ENCODE results near the gene TBL2. TPM values are rescaled to one million over a fixed set of nuclear protein-coding genes. Genes with fewer than 3 reads are reported as not detected.
"Not testable (repeated sequence)": the region's sequence is repeated elsewhere in the genome, so short reads cannot be mapped to it uniquely, and the experiment has no call there.

Gene TBL2
- total and polyA plus RNA-seq, 2 experiments from 2014 or later = 6.9 to 27.8 TPM

DNA sequence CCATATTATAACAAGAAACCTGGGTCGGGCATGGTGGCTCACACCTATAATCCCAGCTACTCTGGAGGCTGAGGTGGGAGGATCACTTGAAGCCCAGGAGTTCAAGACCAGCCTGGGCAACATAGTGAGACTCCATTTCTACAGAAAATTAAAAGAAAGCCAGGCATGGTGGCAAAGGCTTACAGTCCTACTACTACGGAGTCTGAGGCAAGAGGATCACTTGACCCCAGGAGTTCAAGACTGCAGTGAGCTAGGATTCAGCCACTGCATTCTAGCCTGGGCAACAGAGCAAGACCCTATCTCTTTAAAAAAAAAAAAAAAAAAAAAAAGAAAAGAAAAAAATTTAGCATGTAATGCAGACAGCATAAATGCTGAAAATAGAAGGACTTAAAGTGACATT is 39.9 kb downstream of the TBL2 start:
- not testable (repeated sequence) for H3K4me3 ChIP-seq; H3K27ac Mint-ChIP-seq; H3K9me3 Mint-ChIP-seq; H3K4me1 ChIP-seq (ENCODE audit: insufficient read depth); H3K9me2 ChIP-seq (ENCODE audit: insufficient read depth); H4K20me1 ChIP-seq (replicated peaks; ENCODE audit: insufficient read depth); H3K79me2 ChIP-seq (replicated peaks; ENCODE audit: insufficient read depth); DNase-seq (ENCODE audit: low spot score); H3K4me2 ChIP-seq; H3K4me3 Mint-ChIP-seq; H3K27ac ChIP-seq (ENCODE audit: low read depth); H3K27me3 ChIP-seq (ENCODE audit: insufficient read depth); H3K4me1 Mint-ChIP-seq; H3F3A ChIP-seq (replicated peaks; ENCODE audit: low read depth); ATAC-seq; H3K27me3 Mint-ChIP-seq (ENCODE audit: insufficient read depth, low read depth, poor library complexity); H2AFZ ChIP-seq
- H3K36me3 Mint-ChIP-seq (ENCODE audit: low read depth) = peaks cover 57% of the 10 kb centered on the region
- peaks cover 11% of the 10 kb centered on the region; the same call in 1 of the 2 replicates for H3K36me3 ChIP-seq (ENCODE audit: insufficient read depth)

DNA sequence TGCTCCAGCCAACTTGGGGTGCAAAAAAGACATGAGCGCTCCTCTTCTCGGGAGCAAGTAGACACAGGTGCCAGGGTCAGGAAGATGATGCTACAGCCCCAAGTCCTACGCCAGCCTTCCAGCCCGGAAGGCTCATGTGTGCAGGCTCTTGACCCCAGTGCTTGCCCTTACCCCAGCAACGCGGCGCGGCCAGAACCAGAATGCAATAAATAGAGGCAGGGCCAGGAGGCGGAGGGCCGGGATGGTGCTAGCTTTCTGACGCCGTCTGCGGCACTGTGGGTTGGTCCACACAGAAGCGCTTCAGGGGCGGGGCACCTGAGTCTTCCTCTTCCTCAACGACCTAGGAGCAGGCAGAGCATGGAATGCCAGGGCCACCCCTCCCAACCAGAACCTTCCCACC is 41.3 kb downstream of the TBL2 start:
- H3K9me3 Mint-ChIP-seq = no peaks in the 10 kb centered on the region; the same call in 2 of the 3 replicates
- no peak overlapping the region for H3K27ac Mint-ChIP-seq
- H3K27ac ChIP-seq (ENCODE audit: low read depth) = no peak overlapping the region
- peaks cover 11% of the 10 kb centered on the region; the same call in 1 of the 2 replicates for H3K36me3 ChIP-seq (ENCODE audit: insufficient read depth)
- no peaks in the 10 kb centered on the region for H4K20me1 ChIP-seq (replicated peaks; ENCODE audit: insufficient read depth)
- no peak for DNase-seq (ENCODE audit: low spot score)
- H2AFZ ChIP-seq = no peak overlapping the region
- H3K4me1 Mint-ChIP-seq = no peaks in the 10 kb centered on the region
- no peak overlapping the region for H3K4me2 ChIP-seq
- H3K4me3 Mint-ChIP-seq = no peak overlapping the region
- ATAC-seq = no peak
- H3K79me2 ChIP-seq (replicated peaks; ENCODE audit: insufficient read depth) = no peaks in the 10 kb centered on the region
- no peaks in the 10 kb centered on the region for H3K27me3 ChIP-seq (ENCODE audit: insufficient read depth)
- H3F3A ChIP-seq (replicated peaks; ENCODE audit: low read depth) = no peaks in the 10 kb centered on the region
- H3K4me3 ChIP-seq = no peak overlapping the region
- peaks cover 54% of the 10 kb centered on the region for H3K36me3 Mint-ChIP-seq (ENCODE audit: low read depth)
- peaks cover 4% of the 10 kb centered on the region for H3K27me3 Mint-ChIP-seq (ENCODE audit: insufficient read depth, low read depth, poor library complexity)
- no peaks in the 10 kb centered on the region for H3K9me2 ChIP-seq (ENCODE audit: insufficient read depth)
- no peaks in the 10 kb centered on the region for H3K4me1 ChIP-seq (ENCODE audit: insufficient read depth)
- TF ChIP-seq EZH2phosphoT487 (IDR thresholded peaks at IDR 0.05; ENCODE audit: unreplicated experiment) (no peak), CREB1 (CRISPR knock-in tag; IDR thresholded peaks at IDR 0.05; ENCODE audit: low read depth) (no peak), JUNB (IDR thresholded peaks at IDR 0.05; ENCODE audit: unreplicated experiment) (no peak), NANOG (IDR thresholded peaks at IDR 0.05; ENCODE audit: borderline replicate concordance) (no peak), ZNF114 (CRISPR knock-in tag; IDR thresholded peaks at IDR 0.05) (no peak), STAT1 (IDR thresholded peaks at IDR 0.05; ENCODE audit: unreplicated experiment) (no peak), EZH2 (IDR thresholded peaks at IDR 0.05; ENCODE audit: low read depth, unreplicated experiment) (no peak), POLR2AphosphoS5 (IDR thresholded peaks at IDR 0.05; ENCODE audit: low read depth) (no peak)
- TF ChIP-seq, protein P1, sequence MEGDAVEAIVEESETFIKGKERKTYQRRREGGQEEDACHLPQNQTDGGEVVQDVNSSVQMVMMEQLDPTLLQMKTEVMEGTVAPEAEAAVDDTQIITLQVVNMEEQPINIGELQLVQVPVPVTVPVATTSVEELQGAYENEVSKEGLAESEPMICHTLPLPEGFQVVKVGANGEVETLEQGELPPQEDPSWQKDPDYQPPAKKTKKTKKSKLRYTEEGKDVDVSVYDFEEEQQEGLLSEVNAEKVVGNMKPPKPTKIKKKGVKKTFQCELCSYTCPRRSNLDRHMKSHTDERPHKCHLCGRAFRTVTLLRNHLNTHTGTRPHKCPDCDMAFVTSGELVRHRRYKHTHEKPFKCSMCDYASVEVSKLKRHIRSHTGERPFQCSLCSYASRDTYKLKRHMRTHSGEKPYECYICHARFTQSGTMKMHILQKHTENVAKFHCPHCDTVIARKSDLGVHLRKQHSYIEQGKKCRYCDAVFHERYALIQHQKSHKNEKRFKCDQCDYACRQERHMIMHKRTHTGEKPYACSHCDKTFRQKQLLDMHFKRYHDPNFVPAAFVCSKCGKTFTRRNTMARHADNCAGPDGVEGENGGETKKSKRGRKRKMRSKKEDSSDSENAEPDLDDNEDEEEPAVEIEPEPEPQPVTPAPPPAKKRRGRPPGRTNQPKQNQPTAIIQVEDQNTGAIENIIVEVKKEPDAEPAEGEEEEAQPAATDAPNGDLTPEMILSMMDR (conservative IDR thresholded peaks at IDR 0.05; ENCODE audit: low read depth in 2 of 2) = no peak
- TF ChIP-seq, protein P2, sequence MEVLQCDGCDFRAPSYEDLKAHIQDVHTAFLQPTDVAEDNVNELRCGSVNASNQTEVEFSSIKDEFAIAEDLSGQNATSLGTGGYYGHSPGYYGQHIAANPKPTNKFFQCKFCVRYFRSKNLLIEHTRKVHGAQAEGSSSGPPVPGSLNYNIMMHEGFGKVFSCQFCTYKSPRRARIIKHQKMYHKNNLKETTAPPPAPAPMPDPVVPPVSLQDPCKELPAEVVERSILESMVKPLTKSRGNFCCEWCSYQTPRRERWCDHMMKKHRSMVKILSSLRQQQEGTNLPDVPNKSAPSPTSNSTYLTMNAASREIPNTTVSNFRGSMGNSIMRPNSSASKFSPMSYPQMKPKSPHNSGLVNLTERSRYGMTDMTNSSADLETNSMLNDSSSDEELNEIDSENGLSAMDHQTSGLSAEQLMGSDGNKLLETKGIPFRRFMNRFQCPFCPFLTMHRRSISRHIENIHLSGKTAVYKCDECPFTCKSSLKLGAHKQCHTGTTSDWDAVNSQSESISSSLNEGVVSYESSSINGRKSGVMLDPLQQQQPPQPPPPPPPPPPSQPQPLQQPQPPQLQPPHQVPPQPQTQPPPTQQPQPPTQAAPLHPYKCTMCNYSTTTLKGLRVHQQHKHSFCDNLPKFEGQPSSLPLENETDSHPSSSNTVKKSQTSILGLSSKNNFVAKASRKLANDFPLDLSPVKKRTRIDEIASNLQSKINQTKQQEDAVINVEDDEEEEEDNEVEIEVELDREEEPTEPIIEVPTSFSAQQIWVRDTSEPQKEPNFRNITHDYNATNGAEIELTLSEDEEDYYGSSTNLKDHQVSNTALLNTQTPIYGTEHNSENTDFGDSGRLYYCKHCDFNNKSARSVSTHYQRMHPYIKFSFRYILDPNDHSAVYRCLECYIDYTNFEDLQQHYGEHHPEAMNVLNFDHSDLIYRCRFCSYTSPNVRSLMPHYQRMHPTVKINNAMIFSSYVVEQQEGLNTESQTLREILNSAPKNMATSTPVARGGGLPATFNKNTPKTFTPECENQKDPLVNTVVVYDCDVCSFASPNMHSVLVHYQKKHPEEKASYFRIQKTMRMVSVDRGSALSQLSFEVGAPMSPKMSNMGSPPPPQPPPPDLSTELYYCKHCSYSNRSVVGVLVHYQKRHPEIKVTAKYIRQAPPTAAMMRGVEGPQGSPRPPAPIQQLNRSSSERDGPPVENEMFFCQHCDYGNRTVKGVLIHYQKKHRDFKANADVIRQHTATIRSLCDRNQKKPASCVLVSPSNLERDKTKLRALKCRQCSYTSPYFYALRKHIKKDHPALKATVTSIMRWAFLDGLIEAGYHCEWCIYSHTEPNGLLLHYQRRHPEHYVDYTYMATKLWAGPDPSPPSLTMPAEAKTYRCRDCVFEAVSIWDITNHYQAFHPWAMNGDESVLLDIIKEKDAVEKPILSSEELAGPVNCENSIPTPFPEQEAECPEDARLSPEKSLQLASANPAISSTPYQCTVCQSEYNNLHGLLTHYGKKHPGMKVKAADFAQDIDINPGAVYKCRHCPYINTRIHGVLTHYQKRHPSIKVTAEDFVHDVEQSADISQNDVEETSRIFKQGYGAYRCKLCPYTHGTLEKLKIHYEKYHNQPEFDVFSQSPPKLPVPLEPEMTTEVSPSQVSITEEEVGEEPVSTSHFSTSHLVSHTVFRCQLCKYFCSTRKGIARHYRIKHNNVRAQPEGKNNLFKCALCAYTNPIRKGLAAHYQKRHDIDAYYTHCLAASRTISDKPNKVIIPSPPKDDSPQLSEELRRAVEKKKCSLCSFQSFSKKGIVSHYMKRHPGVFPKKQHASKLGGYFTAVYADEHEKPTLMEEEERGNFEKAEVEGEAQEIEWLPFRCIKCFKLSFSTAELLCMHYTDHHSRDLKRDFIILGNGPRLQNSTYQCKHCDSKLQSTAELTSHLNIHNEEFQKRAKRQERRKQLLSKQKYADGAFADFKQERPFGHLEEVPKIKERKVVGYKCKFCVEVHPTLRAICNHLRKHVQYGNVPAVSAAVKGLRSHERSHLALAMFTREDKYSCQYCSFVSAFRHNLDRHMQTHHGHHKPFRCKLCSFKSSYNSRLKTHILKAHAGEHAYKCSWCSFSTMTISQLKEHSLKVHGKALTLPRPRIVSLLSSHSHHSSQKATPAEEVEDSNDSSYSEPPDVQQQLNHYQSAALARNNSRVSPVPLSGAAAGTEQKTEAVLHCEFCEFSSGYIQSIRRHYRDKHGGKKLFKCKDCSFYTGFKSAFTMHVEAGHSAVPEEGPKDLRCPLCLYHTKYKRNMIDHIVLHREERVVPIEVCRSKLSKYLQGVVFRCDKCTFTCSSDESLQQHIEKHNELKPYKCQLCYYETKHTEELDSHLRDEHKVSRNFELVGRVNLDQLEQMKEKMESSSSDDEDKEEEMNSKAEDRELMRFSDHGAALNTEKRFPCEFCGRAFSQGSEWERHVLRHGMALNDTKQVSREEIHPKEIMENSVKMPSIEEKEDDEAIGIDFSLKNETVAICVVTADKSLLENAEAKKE (CRISPR knock-in tag; IDR thresholded peaks at IDR 0.05) = no peak
- TF ChIP-seq, protein P3, sequence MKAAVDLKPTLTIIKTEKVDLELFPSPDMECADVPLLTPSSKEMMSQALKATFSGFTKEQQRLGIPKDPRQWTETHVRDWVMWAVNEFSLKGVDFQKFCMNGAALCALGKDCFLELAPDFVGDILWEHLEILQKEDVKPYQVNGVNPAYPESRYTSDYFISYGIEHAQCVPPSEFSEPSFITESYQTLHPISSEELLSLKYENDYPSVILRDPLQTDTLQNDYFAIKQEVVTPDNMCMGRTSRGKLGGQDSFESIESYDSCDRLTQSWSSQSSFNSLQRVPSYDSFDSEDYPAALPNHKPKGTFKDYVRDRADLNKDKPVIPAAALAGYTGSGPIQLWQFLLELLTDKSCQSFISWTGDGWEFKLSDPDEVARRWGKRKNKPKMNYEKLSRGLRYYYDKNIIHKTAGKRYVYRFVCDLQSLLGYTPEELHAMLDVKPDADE (IDR thresholded peaks at IDR 0.05) = no peak
